Measurements from ENCODE around the gene ADAMTSL4. TPM values are rescaled to one million over a fixed set of nuclear protein-coding genes. Genes with fewer than 3 reads are reported as not detected.
A peak's percentile ranks its signal among the peaks of the same experiment; 100 is the strongest.

The ADAMTSL4 gene
- not detected for polyA plus RNA-seq

- DNase-seq: peak in 1 of 3 donors; percentile 17
- H3K27ac Mint-ChIP-seq: peak within 1 kb of the TSS in 1 of 6 donors; percentile 21
- H3K4me1 Mint-ChIP-seq: peaks cover 9 to 18% of the 10 kb centered on the region in 2 donors
- H3K4me3 Mint-ChIP-seq: peak within 1 kb of the TSS; percentile 73 to 85 (median 81)
- no peaks in the 10 kb centered on the region for H3K36me3 Mint-ChIP-seq
- peaks cover 2 to 19% (median 12%) of the 10 kb centered on the region in 3 donors for H3K27me3 Mint-ChIP-seq (ENCODE audit: low read depth in 3 of 3)
- H3K9me3 Mint-ChIP-seq: no peaks in the 10 kb centered on the region
Observed at GRCh38 chr1:150548632-150549495, at the start of gene ADAMTSL4. Gene ADAMTSL4, plus strand, starts transcription at chr1:150549408. Its CDS starts 2,881 bp downstream, at chr1:150552289.

- no peak for DNase-seq
- H3K4me3 Mint-ChIP-seq: no peak overlapping the region
- no peaks in the 10 kb centered on the region for H3K9me3 Mint-ChIP-seq
- peak overlapping the region in 1 of 6 donors; percentile 5 for H3K27ac Mint-ChIP-seq
- peaks cover 13 to 32% (median 15%) of the 10 kb centered on the region in 3 donors for H3K36me3 Mint-ChIP-seq
- no peaks in the 10 kb centered on the region for H3K4me1 Mint-ChIP-seq
- H3K27me3 Mint-ChIP-seq (ENCODE audit: low read depth in 3 of 3): peaks cover 0 to 2% (median 0%) of the 10 kb centered on the region in 3 donors
Observed at GRCh38 chr1:150505431-150505830, 43.8 kb upstream of the ADAMTSL4 start.

GRCh38 chr1:150507912-150508864 is 41.0 kb upstream of the ADAMTSL4 start, which contains the start of gene ECM1:
Gene ECM1, plus strand, starts transcription at chr1:150508109. Its CDS starts 101 bp downstream, at chr1:150508210.
- peaks cover 7 to 23% (median 8%) of the 10 kb centered on the region in 3 donors for H3K36me3 Mint-ChIP-seq
- H3K27me3 Mint-ChIP-seq (ENCODE audit: low read depth in 3 of 3): peaks cover 0 to 2% (median 0%) of the 10 kb centered on the region in 3 donors
- H3K27ac Mint-ChIP-seq: peak within 1 kb of the TSS in 2 of 6 donors; percentile 12 to 31
- H3K4me3 Mint-ChIP-seq: no peak within 1 kb of the TSS
- no peaks in the 10 kb centered on the region for H3K9me3 Mint-ChIP-seq
- no peak for DNase-seq
- no peaks in the 10 kb centered on the region for H3K4me1 Mint-ChIP-seq

GRCh38 chr1:150508982-150509381 is 40.2 kb upstream of the ADAMTSL4 start:
- DNase-seq: no peak
- peaks cover 0 to 2% (median 0%) of the 10 kb centered on the region in 3 donors for H3K27me3 Mint-ChIP-seq (ENCODE audit: low read depth in 3 of 3)
- no peak overlapping the region for H3K4me3 Mint-ChIP-seq
- H3K36me3 Mint-ChIP-seq: peaks cover 6 to 19% (median 8%) of the 10 kb centered on the region in 3 donors
- no peaks in the 10 kb centered on the region for H3K9me3 Mint-ChIP-seq
- no peak overlapping the region for H3K27ac Mint-ChIP-seq
- H3K4me1 Mint-ChIP-seq: no peaks in the 10 kb centered on the region

GRCh38 chr1:150511551-150511950 is 37.7 kb upstream of the ADAMTSL4 start:
- DNase-seq: no peak
- H3K27me3 Mint-ChIP-seq (ENCODE audit: low read depth in 3 of 3): peaks cover 0 to 5% (median 2%) of the 10 kb centered on the region in 3 donors
- peaks cover 13 to 16% of the 10 kb centered on the region in 2 donors for H3K4me1 Mint-ChIP-seq
- no peaks in the 10 kb centered on the region for H3K9me3 Mint-ChIP-seq
- no peak overlapping the region for H3K4me3 Mint-ChIP-seq
- peaks cover 1 to 8% (median 4%) of the 10 kb centered on the region in 3 donors for H3K36me3 Mint-ChIP-seq
- no peak overlapping the region for H3K27ac Mint-ChIP-seq

- peaks cover 16 to 18% of the 10 kb centered on the region in 2 donors for H3K4me1 Mint-ChIP-seq
- DNase-seq: no peak
- peaks cover 0 to 3% (median 3%) of the 10 kb centered on the region in 3 donors for H3K36me3 Mint-ChIP-seq
- peaks cover 0 to 5% (median 2%) of the 10 kb centered on the region in 3 donors for H3K27me3 Mint-ChIP-seq (ENCODE audit: low read depth in 3 of 3)
- peak overlapping the region in 2 of 5 donors; percentile 25 to 29 for H3K4me3 Mint-ChIP-seq
- no peaks in the 10 kb centered on the region for H3K9me3 Mint-ChIP-seq
- no peak overlapping the region for H3K27ac Mint-ChIP-seq
Observed at GRCh38 chr1:150511985-150512660, 37.1 kb upstream of the ADAMTSL4 start.

- peak overlapping the region in 1 of 5 donors; percentile 25 for H3K4me3 Mint-ChIP-seq
- peaks cover 0 to 5% (median 2%) of the 10 kb centered on the region in 3 donors for H3K27me3 Mint-ChIP-seq (ENCODE audit: low read depth in 3 of 3)
Observed at GRCh38 chr1:150512846-150513245, 36.4 kb upstream of the ADAMTSL4 start.

GRCh38 chr1:150513351-150513791 is 35.8 kb upstream of the ADAMTSL4 start:
- Mint-ChIP-seq H3K36me3 (no peaks in the 10 kb centered on the region), H3K4me3 (peak overlapping the region in 3 of 5 donors; percentile 6 to 30 (median 23)), H3K27me3 (ENCODE audit: low read depth in 3 of 3) (peaks cover 0 to 5% (median 2%) of the 10 kb centered on the region in 3 donors), H3K9me3 (no peaks in the 10 kb centered on the region), H3K4me1 (peaks cover 16 to 18% of the 10 kb centered on the region in 2 donors), H3K27ac (no peak overlapping the region)
- DNase-seq: no peak

More at GRCh38 chr1:150512846-150513245, 36.4 kb upstream of the ADAMTSL4 start:
- no peaks in the 10 kb centered on the region for H3K36me3 Mint-ChIP-seq
- peaks cover 16 to 18% of the 10 kb centered on the region in 2 donors for H3K4me1 Mint-ChIP-seq
- no peak overlapping the region for H3K27ac Mint-ChIP-seq
- H3K9me3 Mint-ChIP-seq: no peaks in the 10 kb centered on the region
- no peak for DNase-seq

GRCh38 chr1:150514260-150514659 is 34.9 kb upstream of the ADAMTSL4 start:
- peaks cover 16 to 18% of the 10 kb centered on the region in 2 donors for H3K4me1 Mint-ChIP-seq
- H3K27me3 Mint-ChIP-seq (ENCODE audit: low read depth in 3 of 3): peaks cover 0 to 5% (median 2%) of the 10 kb centered on the region in 3 donors
- peak overlapping the region; percentile 87 to 97 (median 91) for H3K4me3 Mint-ChIP-seq
- peak overlapping the region in 1 of 6 donors; percentile 28 for H3K27ac Mint-ChIP-seq
- no peaks in the 10 kb centered on the region for H3K36me3 Mint-ChIP-seq
- DNase-seq: no peak
- H3K9me3 Mint-ChIP-seq: no peaks in the 10 kb centered on the region

- peak overlapping the region; percentile 87 to 97 (median 91) for H3K4me3 Mint-ChIP-seq
- no peaks in the 10 kb centered on the region for H3K36me3 Mint-ChIP-seq
- H3K4me1 Mint-ChIP-seq: peaks cover 16 to 18% of the 10 kb centered on the region in 2 donors
- peak overlapping the region in 5 of 6 donors; percentile 69 to 90 (median 85) for H3K27ac Mint-ChIP-seq
- H3K27me3 Mint-ChIP-seq (ENCODE audit: low read depth in 3 of 3): peaks cover 0 to 5% (median 2%) of the 10 kb centered on the region in 3 donors
- H3K9me3 Mint-ChIP-seq: no peaks in the 10 kb centered on the region
- no peak for DNase-seq
Observed at GRCh38 chr1:150514913-150515327, 34.3 kb upstream of the ADAMTSL4 start.

GRCh38 chr1:150515328-150516049 is 33.7 kb upstream of the ADAMTSL4 start, which contains the start of gene FALEC:
Gene FALEC, plus strand, starts transcription at chr1:150515752.
- peak within 1 kb of the TSS; percentile 87 to 97 (median 91) for H3K4me3 Mint-ChIP-seq
- H3K36me3 Mint-ChIP-seq: no peaks in the 10 kb centered on the region
- H3K27ac Mint-ChIP-seq: peak within 1 kb of the TSS; percentile 65 to 90 (median 82)
- peaks cover 2 to 5% (median 3%) of the 10 kb centered on the region in 3 donors for H3K27me3 Mint-ChIP-seq (ENCODE audit: low read depth in 3 of 3)
- H3K4me1 Mint-ChIP-seq: peaks cover 16 to 18% of the 10 kb centered on the region in 2 donors
- H3K9me3 Mint-ChIP-seq: no peaks in the 10 kb centered on the region
- DNase-seq: peak; percentile 93 to 94 (median 94)

GRCh38 chr1:150516050-150516591 is 33.1 kb upstream of the ADAMTSL4 start:
- Mint-ChIP-seq H3K27ac (peak overlapping the region in 5 of 6 donors; percentile 32 to 90 (median 74)), H3K9me3 (no peaks in the 10 kb centered on the region), H3K27me3 (ENCODE audit: low read depth in 3 of 3) (peaks cover 2 to 5% (median 3%) of the 10 kb centered on the region in 3 donors), H3K4me1 (peaks cover 16 to 18% of the 10 kb centered on the region in 2 donors), H3K36me3 (no peaks in the 10 kb centered on the region), H3K4me3 (peak overlapping the region; percentile 87 to 97 (median 91))
- no peak for DNase-seq
